IPS DF 6.9 (cell line): ENCODE results near the gene BDH2.

Experiments
- DNase-seq: peaks from one replicate; pipeline ENCODE4 v3.0.0-alpha.2; 2013; ENCODE audit warnings: low read depth, low spot score
- H3K27ac ChIP-seq: one replicate; pipeline ENCODE4 v1.5.1; 2013; ENCODE audit warnings: low read length, control low read depth
- H3K27me3 ChIP-seq: 2 replicates; pipeline ENCODE4 v1.6.1; 2013; ENCODE audit warnings: mild to moderate bottlenecking, low read length; ENCODE audit not compliant: control insufficient read depth, insufficient read depth
- H3K36me3 ChIP-seq: 2 replicates; pipeline ENCODE4 v1.6.1; 2013; ENCODE audit warnings: low read length; ENCODE audit not compliant: control insufficient read depth, insufficient read depth
- H3K4me1 ChIP-seq: 2 replicates; pipeline ENCODE4 v1.6.1; 2013; ENCODE audit warnings: low read length; ENCODE audit not compliant: control insufficient read depth, insufficient read depth
- H3K4me3 ChIP-seq: 2 replicates; pipeline ENCODE4 v1.5.1; 2013; ENCODE audit warnings: mild to moderate bottlenecking, low read length
- H3K9me3 ChIP-seq: 2 replicates; pipeline ENCODE4 v1.6.1; 2013; ENCODE audit warnings: low read length, inconsistent platforms; ENCODE audit not compliant: control insufficient read depth, insufficient read depth
- WGBS: extraction: QIAGEN DNeasy Blood & Tissue Kit; methylation state at CpG from one replicate; pipeline ENCODE4 v1.1.7; 2013; ENCODE audit warnings: mixed read lengths, missing lambda C conversion rate; ENCODE audit not compliant: insufficient read length, insufficient coverage; 5-methylcytosine and 5-hydroxymethylcytosine counted together

BDH2 gene

GRCh38 chr4:103086551-103086950, 13.1 kb downstream of the BDH2 start:
- Histone ChIP-seq H3K27ac (no peak overlapping the region), H3K4me3 (no peak overlapping the region), H3K36me3 (peaks cover 9% of the 10 kb centered on the region; the same call in 1 of the 2 replicates), H3K27me3 (no peaks in the 10 kb centered on the region), H3K9me3 (no peaks in the 10 kb centered on the region), H3K4me1 (no peaks in the 10 kb centered on the region)
- no CpG with 5 or more reads among the region's 1 CpG for WGBS
- DNase-seq = no peak

- H3K36me3 ChIP-seq = peaks cover 7% of the 10 kb centered on the region; the same call in 1 of the 2 replicates
- no peak for DNase-seq
- WGBS = no CpG with 5 or more reads among the region's 2 CpGs
- H3K4me3 ChIP-seq = no peak overlapping the region
- H3K27me3 ChIP-seq = no peaks in the 10 kb centered on the region
- no peaks in the 10 kb centered on the region for H3K9me3 ChIP-seq
- H3K4me1 ChIP-seq = no peaks in the 10 kb centered on the region
- H3K27ac ChIP-seq = no peak overlapping the region
These were observed 14.0 kb downstream of the BDH2 start for GRCh38 chr4:103085555-103086196.

- Histone ChIP-seq H3K9me3 (no peaks in the 10 kb centered on the region), H3K27ac (no peak overlapping the region), H3K4me1 (no peaks in the 10 kb centered on the region), H3K36me3 (no peaks in the 10 kb centered on the region; the same call in 1 of the 2 replicates), H3K27me3 (no peaks in the 10 kb centered on the region; the same call in 1 of the 2 replicates), H3K4me3 (no peak overlapping the region)
- WGBS = no CpG with 5 or more reads among the region's 1 CpG
- no peak for DNase-seq
These were observed 20.0 kb downstream of the BDH2 start for GRCh38 chr4:103079621-103080020.

- no peaks in the 10 kb centered on the region for H3K9me3 ChIP-seq
- no peaks in the 10 kb centered on the region; the same call in 1 of the 2 replicates for H3K27me3 ChIP-seq
- peak within 1 kb of the TSS; percentile 48 for H3K4me3 ChIP-seq
- DNase-seq = no peak
- no peaks in the 10 kb centered on the region for H3K36me3 ChIP-seq
- WGBS = no CpG with 5 or more reads among the region's 21 CpGs
- no peak within 1 kb of the TSS for H3K27ac ChIP-seq
- no peaks in the 10 kb centered on the region for H3K4me1 ChIP-seq
These were observed 22.8 kb downstream of the BDH2 start, which contains the start of gene SLC9B2 for GRCh38 chr4:103076747-103077347. SLC9B2 (minus strand) TSS chr4:103076761; CDS start chr4:103067550, 9,211 bp downstream.

GRCh38 chr4:103075894-103076746, 23.5 kb downstream of the BDH2 start:
- H3K4me1 ChIP-seq = no peaks in the 10 kb centered on the region
- no peaks in the 10 kb centered on the region for H3K36me3 ChIP-seq
- WGBS = no CpG with 5 or more reads among the region's 82 CpGs
- peak; percentile 20 for DNase-seq
- no peak overlapping the region for H3K27ac ChIP-seq
- no peaks in the 10 kb centered on the region for H3K9me3 ChIP-seq
- H3K27me3 ChIP-seq = no peaks in the 10 kb centered on the region; the same call in 1 of the 2 replicates
- H3K4me3 ChIP-seq = peak overlapping the region; percentile 48

- Histone ChIP-seq H3K4me3 (peak overlapping the region; percentile 48; the same call in 1 of the 2 replicates), H3K36me3 (no peaks in the 10 kb centered on the region), H3K27ac (no peak overlapping the region), H3K27me3 (no peaks in the 10 kb centered on the region; the same call in 1 of the 2 replicates), H3K4me1 (no peaks in the 10 kb centered on the region), H3K9me3 (no peaks in the 10 kb centered on the region)
- no peak for DNase-seq
- no CpG with 5 or more reads among the region's 4 CpGs for WGBS
These were observed 24.2 kb downstream of the BDH2 start for GRCh38 chr4:103075435-103075893.

GRCh38 chr4:103074744-103075434, 24.7 kb downstream of the BDH2 start:
- Histone ChIP-seq H3K27ac (no peak overlapping the region), H3K36me3 (no peaks in the 10 kb centered on the region), H3K27me3 (no peaks in the 10 kb centered on the region; the same call in 1 of the 2 replicates), H3K4me3 (no peak overlapping the region), H3K4me1 (no peaks in the 10 kb centered on the region), H3K9me3 (no peaks in the 10 kb centered on the region)
- WGBS = no CpG with 5 or more reads among the region's 9 CpGs
- DNase-seq = no peak

- H3K9me3 ChIP-seq = no peaks in the 10 kb centered on the region
- no peaks in the 10 kb centered on the region for H3K4me1 ChIP-seq
- no peak overlapping the region for H3K27ac ChIP-seq
- H3K27me3 ChIP-seq = no peaks in the 10 kb centered on the region; the same call in 1 of the 2 replicates
- H3K4me3 ChIP-seq = no peak overlapping the region
- no peaks in the 10 kb centered on the region for H3K36me3 ChIP-seq
- no peak for DNase-seq
- no CpG with 5 or more reads among the region's 2 CpGs for WGBS
These were observed 25.7 kb downstream of the BDH2 start for GRCh38 chr4:103073792-103074438.

GRCh38 chr4:103067841-103068547, 31.6 kb downstream of the BDH2 start:
- DNase-seq = no peak
- Histone ChIP-seq H3K27ac (no peak overlapping the region), H3K4me1 (no peaks in the 10 kb centered on the region), H3K27me3 (no peaks in the 10 kb centered on the region), H3K4me3 (no peak overlapping the region), H3K36me3 (no peaks in the 10 kb centered on the region), H3K9me3 (no peaks in the 10 kb centered on the region)
- no CpG with 5 or more reads among the region's 2 CpGs for WGBS
